Endodermal cell (in vitro differentiated cells): ENCODE data around the gene CHST11. TPM values are rescaled to one million over a fixed set of nuclear protein-coding genes. Genes with fewer than 3 reads are reported as not detected.

ENCODE experiments used
- DNase-seq: peaks from one replicate; pipeline ENCODE4 v3.0.0-alpha.2; 2017
- H3K27ac ChIP-seq: 2 replicates; pipeline ENCODE4 v1.5.1; 2013; ENCODE audit warnings: mild to moderate bottlenecking, low read depth, low read length, moderate library complexity
- H3K27me3 ChIP-seq: 2 replicates; pipeline ENCODE4 v1.6.1; 2013; ENCODE audit warnings: mild to moderate bottlenecking, low read length, moderate library complexity; ENCODE audit not compliant: insufficient read depth, control insufficient read depth, poor library complexity, severe bottlenecking
- H3K36me3 ChIP-seq: 2 replicates; pipeline ENCODE4 v1.7.0; 2013; ENCODE audit warnings: mild to moderate bottlenecking, low read length, moderate library complexity; ENCODE audit not compliant: control insufficient read depth, insufficient read depth
- H3K4me1 ChIP-seq: one replicate; pipeline ENCODE4 v1.7.0; 2013; ENCODE audit warnings: low read length; ENCODE audit not compliant: control insufficient read depth, insufficient read depth
- H3K4me3 ChIP-seq: 2 replicates; pipeline ENCODE4 v1.5.1; 2013; ENCODE audit warnings: mild to moderate bottlenecking, low read length, moderate library complexity
- H3K9ac ChIP-seq: 2 replicates; pipeline ENCODE4 v1.6.1; 2013; ENCODE audit warnings: mild to moderate bottlenecking, low read length, moderate library complexity; ENCODE audit not compliant: poor library complexity, severe bottlenecking; ENCODE audit errors: extremely low read depth
- H3K9me3 ChIP-seq: 2 replicates; pipeline ENCODE4 v1.6.1; 2013; ENCODE audit warnings: mild to moderate bottlenecking, low read length, moderate library complexity; ENCODE audit not compliant: control insufficient read depth
- H3K27ac Mint-ChIP-seq: 2 replicates; pipeline ENCODE4 v1.8.0; 2020; ENCODE audit warnings: mixed read lengths
- H3K27me3 Mint-ChIP-seq: 2 replicates; pipeline ENCODE4 v1.8.0; 2021; ENCODE audit warnings: mild to moderate bottlenecking, mixed read lengths; ENCODE audit not compliant: insufficient read depth
- H3K36me3 Mint-ChIP-seq: 2 replicates; pipeline ENCODE4 v1.8.0; 2020; ENCODE audit warnings: low read depth, mixed read lengths
- H3K4me1 Mint-ChIP-seq: 2 replicates; pipeline ENCODE4 v1.8.0; 2020; ENCODE audit warnings: mixed read lengths
- H3K4me3 Mint-ChIP-seq: 2 replicates; pipeline ENCODE4 v1.8.0; 2020; ENCODE audit warnings: mild to moderate bottlenecking, moderate library complexity, mixed read lengths
- H3K9me3 Mint-ChIP-seq: 2 replicates; pipeline ENCODE4 v1.8.0; 2020; ENCODE audit warnings: mild to moderate bottlenecking, mixed read lengths
- CTCF ChIP-seq: fragments of 200-600 bp; sonication (generic); conservative IDR thresholded peaks from 2 replicates; pipeline ENCODE4 v1.5.0; 2021; ENCODE audit warnings: antibody characterized with exemption, mild to moderate bottlenecking
- WGBS, 2 experiments: methylation state at CpG; one replicate each; pipeline versions ENCODE4 v1.1.5 to v1.1.7; 2013; ENCODE audit warnings: missing lambda C conversion rate in 2 of 2, mixed read lengths in 1 of 2; ENCODE audit not compliant: insufficient coverage in 1 of 2, insufficient read length in 1 of 2; 5-methylcytosine and 5-hydroxymethylcytosine counted together
- total RNA-seq, 2 donors: library from RNA; stranded (reverse); fragmentation: NEBNext Ultra II Directional in 1 of 2; extraction: Animal tissue kit (Norgen Biotek cat#: 25700) in 1 of 2; gene quantifications; 2 replicates in 1 of 2; 3 replicates in 1 of 2; pipeline ENCODE4 v1.2.1, GENCODE V29; 2021

Gene CHST11
- total RNA-seq, 2 donors from 2014 or later = 30.7 to 36.2 TPM

DNA sequence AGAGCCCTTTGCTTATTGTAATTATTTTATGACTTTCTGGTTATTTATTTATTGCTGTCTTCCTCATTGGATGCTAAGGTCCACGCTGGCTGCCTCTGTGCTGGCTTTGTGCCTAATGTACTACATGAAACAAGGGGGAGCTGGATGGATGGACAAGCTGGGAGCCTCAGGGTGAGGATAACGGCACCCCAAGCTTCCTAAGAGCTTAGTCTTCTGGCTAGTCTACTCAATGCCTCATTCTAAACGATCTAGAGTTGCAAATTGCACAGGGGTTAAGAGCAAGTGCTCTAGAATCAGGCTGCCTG lies 172.0 kb downstream of the CHST11 start:
- Mint-ChIP-seq H3K9me3 (no peaks in the 10 kb centered on the region), H3K4me1 (peaks cover 22% of the 10 kb centered on the region), H3K27me3 (no peaks in the 10 kb centered on the region), H3K4me3 (no peak overlapping the region), H3K36me3 (peaks cover 4% of the 10 kb centered on the region), H3K27ac (no peak overlapping the region)
- Histone ChIP-seq H3K36me3 (no peaks in the 10 kb centered on the region), H3K4me1 (no peaks in the 10 kb centered on the region), H3K4me3 (no peak overlapping the region), H3K9me3 (no peaks in the 10 kb centered on the region), H3K9ac (no peak overlapping the region), H3K27me3 (no peaks in the 10 kb centered on the region), H3K27ac (no peak overlapping the region)
- no peak for DNase-seq
- no peak for TF ChIP-seq CTCF
- 85 to 94% methylated on average over 2 to 3 of the region's 3 CpGs for WGBS, 2 experiments

DNA sequence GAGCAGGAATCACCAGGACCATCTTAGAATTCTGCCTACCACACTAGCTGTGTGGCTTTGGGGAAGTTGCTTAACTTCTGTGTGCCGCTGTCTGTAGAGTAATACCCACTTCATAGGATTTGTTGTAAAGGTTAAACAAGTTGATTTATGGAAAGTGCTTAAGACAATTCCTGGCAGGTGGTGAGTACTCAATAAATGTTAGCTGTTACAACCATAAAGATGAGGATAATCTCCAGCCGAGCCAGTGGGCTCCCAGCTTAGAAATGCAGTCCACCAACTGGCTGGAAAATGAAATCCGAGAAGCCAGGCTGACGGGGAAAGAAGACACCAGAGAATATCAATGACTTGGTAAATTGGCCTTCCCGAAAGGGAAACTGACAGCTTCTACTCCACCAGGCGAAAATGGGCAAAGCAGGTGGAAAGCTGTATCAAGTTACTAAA lies 173.5 kb downstream of the CHST11 start:
- Mint-ChIP-seq H3K4me1 (peaks cover 16% of the 10 kb centered on the region), H3K9me3 (no peaks in the 10 kb centered on the region), H3K4me3 (no peak overlapping the region), H3K27ac (no peak overlapping the region), H3K36me3 (peaks cover 7% of the 10 kb centered on the region), H3K27me3 (no peaks in the 10 kb centered on the region)
- DNase-seq = no peak
- Histone ChIP-seq H3K4me1 (no peaks in the 10 kb centered on the region), H3K9me3 (no peaks in the 10 kb centered on the region), H3K4me3 (no peak overlapping the region), H3K9ac (no peak overlapping the region), H3K36me3 (no peaks in the 10 kb centered on the region), H3K27me3 (no peaks in the 10 kb centered on the region), H3K27ac (peak overlapping the region; percentile 59)
- no peak for TF ChIP-seq CTCF
- 69 to 77% methylated on average over 6 of the region's 6 CpGs for WGBS, 2 experiments

- Mint-ChIP-seq H3K36me3 (peaks cover 7% of the 10 kb centered on the region), H3K4me1 (peaks cover 16% of the 10 kb centered on the region), H3K27ac (no peak overlapping the region), H3K27me3 (no peaks in the 10 kb centered on the region), H3K9me3 (no peaks in the 10 kb centered on the region), H3K4me3 (no peak overlapping the region)
- Histone ChIP-seq H3K27me3 (no peaks in the 10 kb centered on the region), H3K4me3 (no peak overlapping the region), H3K27ac (no peak overlapping the region), H3K4me1 (no peaks in the 10 kb centered on the region), H3K9ac (no peak overlapping the region), H3K9me3 (no peaks in the 10 kb centered on the region), H3K36me3 (no peaks in the 10 kb centered on the region)
- no peak for TF ChIP-seq CTCF
- WGBS, 2 experiments = 83 to 100% methylated on average over 2 to 8 of the region's 8 CpGs
- DNase-seq = peak; percentile 46
Measured at GRCh38 chr12:104631867-104632266, 175.1 kb downstream of the CHST11 start.
